HL-60 (cell line): ENCODE data around the gene IFNGR1.

Source experiments
- DNase-seq, 2 experiments: peaks; one replicate each; pipeline ENCODE4 v3.0.0-alpha.2; 2010 to 2020; ENCODE audit warnings: low read depth in 1 of 2, low spot score in 1 of 2
- H3K27ac ChIP-seq: fragments of 250-450 bp; sonication (Bioruptor Pico); replicated peaks from 2 replicates; pipeline ENCODE4 v1.5.1; 2020; ENCODE audit warnings: mild to moderate bottlenecking, moderate library complexity
- H3K27me3 ChIP-seq: fragments of 250-450 bp; sonication (Bioruptor Pico); 2 replicates; pipeline ENCODE4 v1.5.1; 2021; ENCODE audit warnings: mild to moderate bottlenecking, moderate library complexity; ENCODE audit not compliant: insufficient read depth, poor library complexity, severe bottlenecking
- H3K4me3 ChIP-seq: replicated peaks from 2 replicates; pipeline ENCODE4 v1.5.1; 2011; ENCODE audit warnings: mild to moderate bottlenecking, control low read depth, low read length; ENCODE audit not compliant: insufficient read depth
- GABPA ChIP-seq: IDR thresholded peaks from 2 replicates; pipeline ENCODE4 v1.6.1; 2012; ENCODE audit warnings: low read depth
- POLR2AphosphoS5 ChIP-seq: IDR thresholded peaks from 2 replicates; pipeline ENCODE4 v1.6.1; 2012; ENCODE audit warnings: low read depth
- REST ChIP-seq: IDR thresholded peaks from 2 replicates; pipeline ENCODE4 v1.6.1; 2012; ENCODE audit warnings: low read depth; ENCODE audit not compliant: insufficient replicate concordance
- SPI1 ChIP-seq: IDR thresholded peaks from 2 replicates; pipeline ENCODE4 v1.6.1; 2012; ENCODE audit warnings: low read depth, mild to moderate bottlenecking, borderline replicate concordance
- long read RNA-seq: library from polyadenylated mRNA; unstranded; transcript quantifications from one replicate; pipeline ENCODE4 v2.0.0, GENCODE V29; 2020
- TF ChIP-seq, protein P1 (sequence below): IDR thresholded peaks from one replicate; pipeline ENCODE4 v1.5.1; 2011; ENCODE audit warnings: low read length, control low read depth, inconsistent platforms; ENCODE audit not compliant: insufficient read depth

IFNGR1 gene
- long read RNA-seq, transcript IFNGR1-201 (7 exons, 2,139 nt) = major isoform, 393 of 418 reads
- long read RNA-seq, partial matches to known transcripts = 7 of 418 reads
- long read RNA-seq, other reads (novel, unspliced or antisense) = 12 of 418 reads

DNA sequence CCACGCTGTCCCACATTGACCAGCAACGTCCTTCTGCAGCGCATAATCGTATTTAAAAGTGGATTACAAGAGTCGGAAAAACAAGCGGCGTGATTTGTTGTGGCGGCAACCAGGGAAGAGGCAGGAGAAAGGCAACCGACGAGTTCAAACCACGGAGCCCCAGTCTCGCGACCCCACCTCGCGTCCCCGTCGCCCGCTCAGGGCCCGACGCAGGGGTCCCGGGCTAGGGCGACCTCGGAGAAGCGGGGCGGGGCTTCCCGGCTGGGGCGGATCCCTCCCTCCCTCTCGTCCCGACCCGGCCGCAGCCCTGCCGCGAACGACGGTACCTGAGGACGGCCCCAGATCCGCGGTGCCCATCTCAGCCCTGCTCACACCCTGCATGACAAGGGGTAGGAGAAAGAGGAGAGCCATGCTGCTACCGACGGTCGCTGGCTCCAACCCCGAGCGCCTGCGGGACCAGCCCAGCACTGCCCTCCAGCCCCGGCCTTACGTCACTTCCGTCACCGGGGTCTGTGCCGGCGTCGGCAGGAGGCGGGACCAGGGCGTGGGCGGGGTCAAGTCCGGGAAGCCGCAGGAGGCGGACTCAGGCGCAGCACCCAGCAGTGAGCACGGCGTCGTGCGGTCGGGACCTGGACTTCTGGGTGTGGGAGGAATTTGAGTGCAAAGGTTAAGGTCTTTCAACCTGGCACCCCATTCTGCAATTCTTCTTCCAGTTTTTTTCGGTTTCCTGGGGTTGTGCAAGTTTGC lies at the start of gene IFNGR1:
TSS of gene IFNGR1 (minus strand) at position 469 of the 747 bp plus-strand sequence. CDS start at position 411, 58 bp downstream.
- TF ChIP-seq POLR2AphosphoS5 = peak; percentile 58
- TF ChIP-seq REST = peak; percentile 21
- TF ChIP-seq SPI1 = no peak
- TF ChIP-seq GABPA = peak; percentile 62
- TF ChIP-seq, protein P1, sequence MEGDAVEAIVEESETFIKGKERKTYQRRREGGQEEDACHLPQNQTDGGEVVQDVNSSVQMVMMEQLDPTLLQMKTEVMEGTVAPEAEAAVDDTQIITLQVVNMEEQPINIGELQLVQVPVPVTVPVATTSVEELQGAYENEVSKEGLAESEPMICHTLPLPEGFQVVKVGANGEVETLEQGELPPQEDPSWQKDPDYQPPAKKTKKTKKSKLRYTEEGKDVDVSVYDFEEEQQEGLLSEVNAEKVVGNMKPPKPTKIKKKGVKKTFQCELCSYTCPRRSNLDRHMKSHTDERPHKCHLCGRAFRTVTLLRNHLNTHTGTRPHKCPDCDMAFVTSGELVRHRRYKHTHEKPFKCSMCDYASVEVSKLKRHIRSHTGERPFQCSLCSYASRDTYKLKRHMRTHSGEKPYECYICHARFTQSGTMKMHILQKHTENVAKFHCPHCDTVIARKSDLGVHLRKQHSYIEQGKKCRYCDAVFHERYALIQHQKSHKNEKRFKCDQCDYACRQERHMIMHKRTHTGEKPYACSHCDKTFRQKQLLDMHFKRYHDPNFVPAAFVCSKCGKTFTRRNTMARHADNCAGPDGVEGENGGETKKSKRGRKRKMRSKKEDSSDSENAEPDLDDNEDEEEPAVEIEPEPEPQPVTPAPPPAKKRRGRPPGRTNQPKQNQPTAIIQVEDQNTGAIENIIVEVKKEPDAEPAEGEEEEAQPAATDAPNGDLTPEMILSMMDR = no peak
- H3K27ac ChIP-seq = peak within 1 kb of the TSS; percentile 91

GRCh38 chr6:137268911-137269310 lies 49.7 kb upstream of the IFNGR1 start:
- TF ChIP-seq SPI1 = no peak
- TF ChIP-seq REST = no peak
- no peak for TF ChIP-seq GABPA
- TF ChIP-seq, protein P1 = no peak
- TF ChIP-seq POLR2AphosphoS5 = no peak
- Histone ChIP-seq H3K27ac (no peak overlapping the region), H3K4me3 (no peak overlapping the region), H3K27me3 (no peaks in the 10 kb centered on the region)
- no peak for DNase-seq

More for the DNA sequence above, at the start of gene IFNGR1:
- no peaks in the 10 kb centered on the region for H3K27me3 ChIP-seq
- DNase-seq = peak; percentile 96 to 98
- H3K4me3 ChIP-seq = peak within 1 kb of the TSS; percentile 81

DNA sequence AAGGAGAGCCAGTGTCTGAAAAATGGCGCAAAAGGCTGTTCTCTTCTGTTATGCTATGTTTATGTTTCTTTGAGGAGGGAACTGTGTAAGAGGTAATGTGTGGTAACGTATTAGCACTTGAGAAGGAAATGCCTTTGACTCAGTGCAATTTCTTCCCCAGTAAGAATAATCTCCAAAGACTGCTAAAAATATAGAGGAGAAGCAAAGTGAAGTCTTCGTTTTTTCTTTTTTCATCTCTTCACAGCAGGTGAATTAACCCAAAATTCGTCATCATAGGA lies 47.1 kb upstream of the IFNGR1 start:
- Histone ChIP-seq H3K4me3 (no peak overlapping the region), H3K27me3 (no peaks in the 10 kb centered on the region), H3K27ac (no peak overlapping the region)
- no peak for TF ChIP-seq REST
- TF ChIP-seq GABPA = no peak
- TF ChIP-seq SPI1 = no peak
- TF ChIP-seq, protein P1 = no peak
- TF ChIP-seq POLR2AphosphoS5 = no peak
- no peak for DNase-seq
